Mesothelial cell of epicardium (in vitro differentiated cells): ENCODE measurements around the gene CDK5R2. TPM values are rescaled to one million over a fixed set of nuclear protein-coding genes. Genes with fewer than 3 reads are reported as not detected.

Experiments used
- DNase-seq, 2 experiments: peaks; one replicate each; pipeline ENCODE4 v3.0.0; 2021; ENCODE audit warnings: low spot score in 2 of 2; ENCODE audit not compliant: unreplicated experiment in 2 of 2
- H3K27ac Mint-ChIP-seq: 2 replicates; pipeline ENCODE4 v1.8.0; 2021; ENCODE audit warnings: mixed read lengths
- H3K27me3 Mint-ChIP-seq: 2 replicates; pipeline ENCODE4 v1.8.0; 2021; ENCODE audit warnings: low read depth, mixed read lengths
- H3K36me3 Mint-ChIP-seq: 2 replicates; pipeline ENCODE4 v1.8.0; 2021; ENCODE audit warnings: mixed read lengths
- H3K4me1 Mint-ChIP-seq: 2 replicates; pipeline ENCODE4 v1.8.0; 2021; ENCODE audit warnings: mixed read lengths
- H3K4me3 Mint-ChIP-seq: 2 replicates; pipeline ENCODE4 v1.8.0; 2021; ENCODE audit warnings: mild to moderate bottlenecking, moderate library complexity, mixed read lengths
- H3K9me3 Mint-ChIP-seq: 2 replicates; pipeline ENCODE4 v1.8.0; 2021; ENCODE audit warnings: mixed read lengths
- CTCF ChIP-seq: fragments of 200-600 bp; sonication (generic); IDR thresholded peaks from one replicate; pipeline ENCODE4 v1.5.0; 2021; ENCODE audit warnings: antibody characterized with exemption; ENCODE audit not compliant: unreplicated experiment
- total RNA-seq: library from RNA; stranded (reverse); gene quantifications from 3 replicates; pipeline ENCODE4 v1.2.1, GENCODE V29; 2021

Gene CDK5R2
- total RNA-seq, 1 donor from 2014 or later = 0.69 TPM

GRCh38 chr2:218988164-218988563 is 28.7 kb downstream of the CDK5R2 start:
- TF ChIP-seq CTCF = no peak
- Mint-ChIP-seq H3K9me3 (no peaks in the 10 kb centered on the region), H3K27me3 (peaks cover 96% of the 10 kb centered on the region), H3K4me1 (peaks cover 12% of the 10 kb centered on the region), H3K36me3 (no peaks in the 10 kb centered on the region), H3K4me3 (no peak overlapping the region), H3K27ac (no peak overlapping the region)
- no peak for DNase-seq

- Mint-ChIP-seq H3K4me1 (peaks cover 13% of the 10 kb centered on the region), H3K36me3 (no peaks in the 10 kb centered on the region), H3K9me3 (no peaks in the 10 kb centered on the region), H3K27me3 (peaks cover 93% of the 10 kb centered on the region), H3K4me3 (no peak overlapping the region), H3K27ac (no peak overlapping the region)
- no peak for TF ChIP-seq CTCF
- no peak for DNase-seq
Measured at GRCh38 chr2:218988650-218989049, 29.2 kb downstream of the CDK5R2 start.

GRCh38 chr2:218990052-218990451 is 30.6 kb downstream of the CDK5R2 start:
- peaks cover 14% of the 10 kb centered on the region for H3K4me1 Mint-ChIP-seq
- peaks cover 94% of the 10 kb centered on the region for H3K27me3 Mint-ChIP-seq
- no peak for DNase-seq
- H3K9me3 Mint-ChIP-seq = no peaks in the 10 kb centered on the region
- TF ChIP-seq CTCF = no peak
- H3K36me3 Mint-ChIP-seq = no peaks in the 10 kb centered on the region
- no peak overlapping the region for H3K27ac Mint-ChIP-seq
- H3K4me3 Mint-ChIP-seq = no peak overlapping the region

DNA sequence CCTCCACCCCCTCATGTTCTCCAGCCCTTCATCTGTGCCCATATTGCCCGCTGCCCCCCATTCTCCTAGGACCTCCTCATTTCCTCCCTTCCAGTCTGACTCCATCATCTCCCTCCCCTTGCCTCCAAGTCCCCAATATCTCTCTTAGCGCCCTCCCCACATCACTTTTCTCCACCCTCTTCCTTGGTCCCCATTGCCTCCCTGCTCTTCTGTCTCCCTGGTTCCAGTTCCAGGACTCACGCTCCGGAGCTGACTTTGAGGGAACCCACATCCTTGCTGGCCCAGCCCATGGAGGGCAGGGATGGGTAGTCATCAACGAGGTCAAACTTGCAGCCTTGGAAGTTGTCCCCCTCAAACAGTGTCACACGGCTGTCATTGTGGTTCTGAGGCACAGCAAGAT is 31.1 kb downstream of the CDK5R2 start:
- DNase-seq = no peak
- no peak for TF ChIP-seq CTCF
- Mint-ChIP-seq H3K36me3 (no peaks in the 10 kb centered on the region), H3K4me3 (no peak overlapping the region), H3K4me1 (peaks cover 11% of the 10 kb centered on the region), H3K9me3 (no peaks in the 10 kb centered on the region), H3K27ac (no peak overlapping the region), H3K27me3 (peaks cover 97% of the 10 kb centered on the region)

DNA sequence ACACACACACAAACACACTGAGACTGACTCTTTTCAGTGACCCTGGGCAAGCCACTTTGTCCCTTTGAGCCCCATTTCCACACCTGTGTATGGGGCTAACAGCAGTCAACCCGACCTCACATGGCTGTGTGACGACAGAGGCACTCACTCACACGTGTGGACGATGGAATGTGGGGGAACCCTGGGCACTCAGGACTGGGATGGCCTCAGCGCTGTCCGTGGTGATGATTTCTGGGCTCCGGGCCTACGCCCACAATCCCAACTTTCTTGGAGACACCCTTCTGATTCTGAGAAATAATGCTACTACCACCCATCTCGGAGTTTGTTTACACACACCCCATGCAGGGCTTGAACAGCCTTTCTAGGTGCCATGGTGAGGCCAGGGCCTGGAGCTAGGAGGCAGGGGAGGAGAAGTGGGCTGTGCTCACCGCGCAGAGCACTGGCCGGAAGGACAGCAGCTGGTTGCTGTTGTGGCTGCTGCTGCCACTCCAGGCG is 32.3 kb downstream of the CDK5R2 start:
- no peak for TF ChIP-seq CTCF
- Mint-ChIP-seq H3K4me3 (no peak overlapping the region), H3K27me3 (peaks cover 97% of the 10 kb centered on the region), H3K9me3 (no peaks in the 10 kb centered on the region), H3K27ac (no peak overlapping the region), H3K36me3 (no peaks in the 10 kb centered on the region), H3K4me1 (peaks cover 9% of the 10 kb centered on the region)
- no peak for DNase-seq

- no peak for TF ChIP-seq CTCF
- no peak overlapping the region for H3K27ac Mint-ChIP-seq
- H3K36me3 Mint-ChIP-seq = no peaks in the 10 kb centered on the region
Measured at GRCh38 chr2:218992196-218992595, 32.7 kb downstream of the CDK5R2 start.

More at GRCh38 chr2:218992196-218992595, 32.7 kb downstream of the CDK5R2 start:
- no peak overlapping the region for H3K4me3 Mint-ChIP-seq
- peaks cover 9% of the 10 kb centered on the region for H3K4me1 Mint-ChIP-seq
- peaks cover 96% of the 10 kb centered on the region for H3K27me3 Mint-ChIP-seq
- no peaks in the 10 kb centered on the region for H3K9me3 Mint-ChIP-seq
- no peak for DNase-seq
